ENCODE measurements around the gene TTLL10.

GRCh38 chr1:1219341-1219740 lies 45.7 kb downstream of the TTLL10 start:
- TF ChIP-seq CTCF (IDR thresholded peaks at IDR 0.05 in 8 of 11, conservative IDR thresholded peaks at IDR 0.05 in 3 of 11): no peak
- TF ChIP-seq POLR2AphosphoS5 (IDR thresholded peaks at IDR 0.05): peak in 2 of 3 donors; percentile 11 to 24
- no peak for TF ChIP-seq POLR2A (IDR thresholded peaks at IDR 0.05)

Data from spleen (tissue), 7 donors.